ENCODE data around the gene MEX3A. TPM values are rescaled to one million over a fixed set of nuclear protein-coding genes. Genes with fewer than 3 reads are reported as not detected.

Gene MEX3A
- total and polyA plus RNA-seq, 2 donors (not counting 3 experiments of a cell fraction or from before 2014, with no cell fraction given) = 20.2 to 23.6 TPM

DNA sequence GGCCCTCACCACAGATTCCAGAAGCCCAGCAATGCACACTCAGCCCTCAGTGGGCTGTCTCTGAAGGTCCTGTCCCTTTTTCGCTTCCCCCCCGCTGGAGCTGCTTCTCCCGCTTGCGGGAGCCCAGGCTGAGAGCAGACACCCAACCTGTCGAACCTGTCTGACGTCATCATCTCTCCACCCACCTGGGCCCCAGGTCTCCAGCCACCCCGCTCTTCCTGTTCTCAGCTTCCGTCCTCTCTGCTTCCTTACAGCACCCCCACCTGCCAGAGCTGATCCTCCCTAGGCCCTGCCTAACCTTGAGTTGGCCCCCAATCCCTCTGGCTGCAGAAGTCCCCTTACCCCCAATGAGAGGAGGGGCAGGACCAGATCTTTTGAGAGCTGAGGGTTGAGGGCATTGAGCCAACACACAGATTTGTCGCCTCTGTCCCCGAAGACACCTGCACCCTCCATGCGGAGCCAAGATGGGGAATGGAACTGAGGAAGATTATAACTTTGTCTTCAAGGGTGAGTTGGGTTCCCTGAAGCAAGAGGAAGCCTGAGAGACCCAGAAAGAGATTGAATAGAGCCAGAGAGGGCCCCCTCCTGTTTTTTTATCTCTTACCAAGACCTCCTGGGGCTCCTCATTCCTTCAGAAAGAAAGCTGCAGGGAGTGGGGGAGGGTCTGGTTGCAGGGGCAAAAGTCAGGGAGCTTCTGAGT lies 21.2 kb downstream of the MEX3A start, which contains the start of gene RAB25:
Gene RAB25 (plus strand): TSS at position 224 of the 700 bp plus-strand sequence. CDS start 241 bp downstream, at position 465.
- Histone ChIP-seq H3K9me3 (replicated peaks; ENCODE audit: control insufficient read depth, insufficient read depth, low read length) (no peaks in the 10 kb centered on the region), H3K9ac (replicated peaks; ENCODE audit: extremely low read depth, insufficient read depth, low read length) (no peak within 1 kb of the TSS), H3K79me2 (ENCODE audit: control insufficient read depth, insufficient read depth, low read length) (no peaks in the 10 kb centered on the region), H3K27me3 (ENCODE audit: control insufficient read depth in 2 of 2, insufficient read depth in 2 of 2, low read length in 2 of 2) (no peaks in the 10 kb centered on the region), H3K36me3 (ENCODE audit: control insufficient read depth in 2 of 2, extremely low read depth in 1 of 2, insufficient read depth in 2 of 2, low read length in 2 of 2) (no peaks in the 10 kb centered on the region), H3K4me2 (ENCODE audit: insufficient read depth, low read length) (no peak within 1 kb of the TSS), H3K9me1 (replicated peaks; ENCODE audit: control insufficient read depth, extremely low read depth, insufficient read depth, low read length) (no peaks in the 10 kb centered on the region), H3K27ac (ENCODE audit: insufficient read depth, low read depth, low read length) (no peak within 1 kb of the TSS), H2AFZ (ENCODE audit: low read depth, low read length) (no peak within 1 kb of the TSS), H3K4me3 (replicated peaks in 1 of 3; ENCODE audit: insufficient read depth in 1 of 3, low read depth in 1 of 3, low read length in 3 of 3) (no peak within 1 kb of the TSS), H3K4me1 (ENCODE audit: control insufficient read depth, extremely low read depth, insufficient read depth, low read length) (no peaks in the 10 kb centered on the region), H4K20me1 (replicated peaks; ENCODE audit: control insufficient read depth, extremely low read depth, insufficient read depth, low read length) (no peaks in the 10 kb centered on the region)
- intact Hi-C loops (cut with micrococcal nuclease) = no loop called here
- TF ChIP-seq EZH2 (IDR thresholded peaks at IDR 0.05; ENCODE audit: borderline replicate concordance, low read depth, low read length, severe bottlenecking) = no peak
- no peak for TF ChIP-seq POLR2AphosphoS5 (IDR thresholded peaks at IDR 0.05; ENCODE audit: insufficient read depth, low read depth, low read length)
- no peak for TF ChIP-seq JUN (IDR thresholded peaks at IDR 0.05; ENCODE audit: borderline replicate concordance, insufficient read depth, insufficient read length, low read depth)
- no peak for TF ChIP-seq MYC (IDR thresholded peaks at IDR 0.05; ENCODE audit: low read depth, low read length)
- no peak for TF ChIP-seq POLR2A (IDR thresholded peaks at IDR 0.05; ENCODE audit: low read depth, low read length)
- dilution Hi-C loops (cut with MboI; ENCODE audit: extremely low pct_ligation_motif_present, low sequenced_read_pairs) = no loop called here
- POLR2A ChIA-PET = no interaction called here
- CTCF ChIA-PET = interaction anchor here (0.7 kb wide), 1 partner anchor 33 kb away, joined by 3 read pairs; no protein-coding TSS in a partner anchor
- DNase-seq (ENCODE audit: low read depth, low spot score) (no peak), FAIRE-seq (no peak)
- no TSS peak for BruUV-seq (replicated peaks)

DNA sequence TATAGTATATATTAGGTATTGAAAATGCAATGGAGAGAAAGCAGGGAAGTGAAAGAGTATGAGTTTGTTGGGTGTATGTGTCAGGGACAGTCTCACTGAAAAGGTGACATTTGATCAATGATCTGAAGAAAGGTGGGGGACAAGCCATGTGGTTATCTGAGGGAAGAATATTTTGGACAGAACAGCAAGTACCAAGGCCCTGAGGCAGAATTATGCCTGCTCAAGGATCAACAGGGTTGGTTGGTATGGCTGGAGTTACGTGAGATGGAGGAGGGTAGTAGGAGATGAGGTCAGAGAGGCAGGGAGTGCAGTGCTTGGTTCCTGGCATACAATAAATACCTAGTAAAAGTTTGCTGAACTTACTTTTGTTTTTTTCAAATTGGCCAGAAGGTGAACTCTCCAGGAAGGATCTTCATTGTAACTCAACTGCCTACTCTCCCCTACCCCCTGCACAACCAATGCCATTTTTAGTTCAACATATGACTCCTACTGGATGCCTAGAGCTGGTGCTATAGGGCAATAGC lies 25.9 kb downstream of the MEX3A start:
- TF ChIP-seq MYC (IDR thresholded peaks at IDR 0.05; ENCODE audit: low read depth, low read length) = no peak
- no peak for TF ChIP-seq POLR2A (IDR thresholded peaks at IDR 0.05; ENCODE audit: low read depth, low read length)
- TF ChIP-seq, protein P1, sequence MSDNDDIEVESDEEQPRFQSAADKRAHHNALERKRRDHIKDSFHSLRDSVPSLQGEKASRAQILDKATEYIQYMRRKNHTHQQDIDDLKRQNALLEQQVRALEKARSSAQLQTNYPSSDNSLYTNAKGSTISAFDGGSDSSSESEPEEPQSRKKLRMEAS (IDR thresholded peaks at IDR 0.05; ENCODE audit: insufficient read depth, insufficient read length) = no peak
- TF ChIP-seq JUN (IDR thresholded peaks at IDR 0.05; ENCODE audit: borderline replicate concordance, insufficient read depth, insufficient read length, low read depth) = no peak
- TF ChIP-seq EZH2 (IDR thresholded peaks at IDR 0.05; ENCODE audit: borderline replicate concordance, low read depth, low read length, severe bottlenecking) = no peak
- TF ChIP-seq GATA2 (IDR thresholded peaks at IDR 0.05; ENCODE audit: insufficient read depth, insufficient read length, low read depth, low read length) = no peak
- no peak for TF ChIP-seq FOS (IDR thresholded peaks at IDR 0.05; ENCODE audit: borderline replicate concordance, insufficient read depth, low read length)
- no peak for TF ChIP-seq POLR2AphosphoS5 (IDR thresholded peaks at IDR 0.05; ENCODE audit: insufficient read depth, low read depth, low read length)
- TF ChIP-seq, protein P2, sequence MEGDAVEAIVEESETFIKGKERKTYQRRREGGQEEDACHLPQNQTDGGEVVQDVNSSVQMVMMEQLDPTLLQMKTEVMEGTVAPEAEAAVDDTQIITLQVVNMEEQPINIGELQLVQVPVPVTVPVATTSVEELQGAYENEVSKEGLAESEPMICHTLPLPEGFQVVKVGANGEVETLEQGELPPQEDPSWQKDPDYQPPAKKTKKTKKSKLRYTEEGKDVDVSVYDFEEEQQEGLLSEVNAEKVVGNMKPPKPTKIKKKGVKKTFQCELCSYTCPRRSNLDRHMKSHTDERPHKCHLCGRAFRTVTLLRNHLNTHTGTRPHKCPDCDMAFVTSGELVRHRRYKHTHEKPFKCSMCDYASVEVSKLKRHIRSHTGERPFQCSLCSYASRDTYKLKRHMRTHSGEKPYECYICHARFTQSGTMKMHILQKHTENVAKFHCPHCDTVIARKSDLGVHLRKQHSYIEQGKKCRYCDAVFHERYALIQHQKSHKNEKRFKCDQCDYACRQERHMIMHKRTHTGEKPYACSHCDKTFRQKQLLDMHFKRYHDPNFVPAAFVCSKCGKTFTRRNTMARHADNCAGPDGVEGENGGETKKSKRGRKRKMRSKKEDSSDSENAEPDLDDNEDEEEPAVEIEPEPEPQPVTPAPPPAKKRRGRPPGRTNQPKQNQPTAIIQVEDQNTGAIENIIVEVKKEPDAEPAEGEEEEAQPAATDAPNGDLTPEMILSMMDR (IDR thresholded peaks at IDR 0.05; ENCODE audit: extremely low read depth in 1 of 2, insufficient read depth in 1 of 2, low read depth in 1 of 2, low read length in 2 of 2) = no peak
- no TSS peak for BruUV-seq (replicated peaks)
- Histone ChIP-seq H3K9ac (replicated peaks; ENCODE audit: extremely low read depth, insufficient read depth, low read length) (no peak overlapping the region), H3K79me2 (ENCODE audit: control insufficient read depth, insufficient read depth, low read length) (peaks cover 19% of the 10 kb centered on the region), H2AFZ (ENCODE audit: low read depth, low read length) (no peak overlapping the region), H3K4me3 (replicated peaks in 1 of 3; ENCODE audit: insufficient read depth in 1 of 3, low read depth in 1 of 3, low read length in 3 of 3) (no peak overlapping the region), H3K27ac (ENCODE audit: insufficient read depth, low read depth, low read length) (no peak overlapping the region), H3K27me3 (ENCODE audit: control insufficient read depth in 2 of 2, insufficient read depth in 2 of 2, low read length in 2 of 2) (no peaks in the 10 kb centered on the region), H3K9me3 (replicated peaks; ENCODE audit: control insufficient read depth, insufficient read depth, low read length) (no peaks in the 10 kb centered on the region), H3K9me1 (replicated peaks; ENCODE audit: control insufficient read depth, extremely low read depth, insufficient read depth, low read length) (no peaks in the 10 kb centered on the region), H4K20me1 (replicated peaks; ENCODE audit: control insufficient read depth, extremely low read depth, insufficient read depth, low read length) (no peaks in the 10 kb centered on the region), H3K36me3 (ENCODE audit: control insufficient read depth in 2 of 2, extremely low read depth in 1 of 2, insufficient read depth in 2 of 2, low read length in 2 of 2) (no peaks in the 10 kb centered on the region), H3K4me2 (ENCODE audit: insufficient read depth, low read length) (no peak overlapping the region), H3K4me1 (ENCODE audit: control insufficient read depth, extremely low read depth, insufficient read depth, low read length) (peaks cover 15% of the 10 kb centered on the region)
- intact Hi-C loops (cut with micrococcal nuclease) = no loop called here
- CTCF ChIA-PET = interaction anchor here (1.5 kb wide), 1 partner anchor 17 kb away, joined by 3 read pairs; no protein-coding TSS in a partner anchor
- FAIRE-seq (peak; percentile 18), DNase-seq (ENCODE audit: low read depth, low spot score) (no peak)
- dilution Hi-C loops (cut with MboI; ENCODE audit: extremely low pct_ligation_motif_present, low sequenced_read_pairs) = no loop called here
- POLR2A ChIA-PET = no interaction called here

Measured in endothelial cell of umbilical vein (primary cell).